GM18498 (cell line): ENCODE data around the gene MBD4.

Experiments
- ATAC-seq: cut with Tn5 transposase; IDR thresholded peaks from one replicate; pipeline ENCODE4 v1.9.1; 2021; ENCODE audit warnings: mild to moderate bottlenecking, moderate library complexity; ENCODE audit not compliant: unreplicated experiment

The MBD4 gene

GRCh38 chr3:129432671-129433070 is 7.1 kb downstream of the MBD4 start:
- no peak for ATAC-seq

GRCh38 chr3:129432036-129432435 is 7.7 kb downstream of the MBD4 start:
- no peak for ATAC-seq

GRCh38 chr3:129429602-129430001 is 10.1 kb downstream of the MBD4 start:
- ATAC-seq = no peak

- ATAC-seq = no peak
These were observed 10.7 kb downstream of the MBD4 start for GRCh38 chr3:129429080-129429451.

- peak; percentile 94 for ATAC-seq
These were observed 11.2 kb downstream of the MBD4 start, which contains the start of gene EFCAB12 for GRCh38 chr3:129428376-129429079. EFCAB12 (minus strand) TSS chr3:129428636; CDS start chr3:129428488, 148 bp downstream.

GRCh38 chr3:129428007-129428375 is 11.8 kb downstream of the MBD4 start:
- ATAC-seq = no peak

- no peak for ATAC-seq
These were observed 14.1 kb downstream of the MBD4 start for GRCh38 chr3:129425619-129426018.

GRCh38 chr3:129425213-129425612 is 14.5 kb downstream of the MBD4 start:
- ATAC-seq = no peak

GRCh38 chr3:129424185-129424841 is 15.4 kb downstream of the MBD4 start:
- peak; percentile 63 for ATAC-seq

- no peak for ATAC-seq
These were observed 16.9 kb downstream of the MBD4 start for GRCh38 chr3:129422897-129423296.

GRCh38 chr3:129421988-129422745 is 17.6 kb downstream of the MBD4 start:
- no peak for ATAC-seq

- ATAC-seq = no peak
These were observed 18.4 kb downstream of the MBD4 start for GRCh38 chr3:129421236-129421883.

GRCh38 chr3:129419476-129419875 is 20.3 kb downstream of the MBD4 start:
- ATAC-seq = no peak

GRCh38 chr3:129418041-129418973 is 21.4 kb downstream of the MBD4 start:
- ATAC-seq = no peak

GRCh38 chr3:129417326-129417725 is 22.4 kb downstream of the MBD4 start:
- ATAC-seq = no peak

GRCh38 chr3:129416415-129416814 is 23.3 kb downstream of the MBD4 start:
- ATAC-seq = no peak

- no peak for ATAC-seq
These were observed 23.9 kb downstream of the MBD4 start for GRCh38 chr3:129415830-129416229.

GRCh38 chr3:129415378-129415777 is 24.4 kb downstream of the MBD4 start:
- ATAC-seq = no peak

GRCh38 chr3:129413687-129414506 is 25.9 kb downstream of the MBD4 start:
- ATAC-seq = no peak
